Measurements from ENCODE around the gene RAB5B.

DNA sequence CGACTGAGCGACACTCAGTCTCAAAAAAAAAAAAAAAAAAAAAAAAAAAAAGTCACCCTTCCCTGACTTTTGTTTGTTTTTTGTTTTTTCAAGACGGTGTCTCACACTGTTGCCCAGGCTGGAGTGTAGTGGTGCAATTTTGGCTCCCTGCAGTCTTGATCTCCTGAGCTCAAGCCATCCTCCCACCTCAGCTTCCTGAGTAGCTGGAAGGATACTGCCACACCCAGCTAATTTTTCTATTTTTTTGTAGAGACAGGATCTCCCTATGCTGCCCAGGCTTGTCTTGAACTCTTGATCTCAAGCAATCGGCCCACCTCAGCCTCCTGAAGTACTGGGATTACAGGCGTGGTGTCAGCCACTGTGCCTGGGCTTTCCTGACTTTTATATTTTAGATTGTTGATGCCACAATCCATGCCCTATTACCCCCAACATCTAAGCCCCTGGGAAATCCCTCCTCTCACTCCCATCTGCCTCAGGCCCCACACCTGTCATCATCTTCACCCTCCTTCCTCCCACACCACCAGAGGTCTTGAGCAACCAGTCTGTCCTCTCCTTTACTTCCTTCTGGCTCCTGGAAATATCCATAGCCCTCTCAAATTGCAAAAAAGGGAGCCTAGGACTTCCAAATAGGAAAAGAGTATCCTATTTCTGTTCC is 54.8 kb downstream of the RAB5B start:
- TF ChIP-seq CTCF (IDR thresholded peaks at IDR 0.05) (no peak), POLR2A (IDR thresholded peaks at IDR 0.05) (no peak)

Measured in testis (tissue), 2 donors.